HG03064 (cell line): ENCODE results near the gene TMEM45A.
"Not testable (repeated sequence)": the region's sequence is repeated elsewhere in the genome, so short reads cannot be mapped to it uniquely, and the experiment has no call there.

Experiments used
- ATAC-seq: cut with Tn5 transposase; IDR thresholded peaks from one replicate; pipeline ENCODE4 v1.9.1; 2021; ENCODE audit warnings: low read depth; ENCODE audit not compliant: unreplicated experiment

TMEM45A gene

DNA sequence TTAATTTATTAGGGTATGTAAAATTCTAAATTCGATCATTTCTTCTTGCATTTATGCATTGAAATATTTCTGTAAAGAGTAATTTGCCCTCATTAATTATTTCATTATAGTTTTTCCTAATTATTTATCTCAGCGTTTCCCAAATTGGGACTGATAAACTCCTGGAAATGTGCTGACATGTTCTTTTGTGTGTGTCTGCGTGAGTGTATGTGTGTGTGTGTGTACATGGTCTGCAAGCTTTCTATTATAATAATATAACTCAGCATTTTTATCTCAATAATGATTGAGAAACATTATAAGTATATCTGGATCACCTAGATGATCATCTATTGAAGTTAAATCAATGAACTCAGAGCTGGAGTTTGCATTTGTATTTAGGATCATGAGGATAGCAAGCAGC lies 38.7 kb downstream of the TMEM45A start:
- ATAC-seq: no peak

DNA sequence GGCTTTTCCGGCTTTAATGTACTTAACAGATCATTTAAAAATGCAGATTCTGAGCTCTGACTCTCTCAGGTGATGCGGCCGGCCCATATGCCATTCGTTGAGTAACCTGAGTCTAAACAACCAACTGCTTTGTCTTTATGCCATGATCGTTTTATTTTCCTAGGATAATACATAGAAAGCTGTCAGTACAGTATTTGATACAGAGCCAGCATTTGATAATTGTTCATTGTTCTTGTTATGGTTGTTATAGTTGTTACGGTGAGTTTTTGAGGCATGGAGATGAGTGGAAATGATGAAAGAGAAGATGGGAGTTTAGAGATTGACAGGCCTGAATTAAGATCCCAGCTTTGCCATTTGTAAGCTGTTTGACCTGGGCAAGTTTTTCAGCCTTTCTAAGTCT lies 40.0 kb downstream of the TMEM45A start:
- no peak for ATAC-seq

DNA sequence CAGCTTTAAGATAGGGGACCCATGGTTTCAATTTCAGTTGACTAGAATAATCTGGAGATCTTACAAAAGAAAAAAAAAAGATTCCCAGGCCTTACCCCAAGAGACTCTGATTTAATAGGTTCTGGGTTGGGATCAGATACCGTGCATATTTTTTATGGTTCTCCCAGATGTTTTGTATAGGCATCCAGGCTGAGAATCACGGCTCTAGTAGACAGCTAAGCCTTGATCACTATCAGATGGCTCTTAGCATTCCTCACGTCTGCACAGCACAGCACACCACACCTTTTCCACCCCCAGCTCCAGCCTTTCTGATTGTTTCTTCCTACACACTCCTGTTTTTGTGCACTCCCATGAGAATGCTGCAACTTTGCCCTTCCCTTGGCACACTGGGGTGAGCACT lies 40.8 kb downstream of the TMEM45A start:
- no peak for ATAC-seq

DNA sequence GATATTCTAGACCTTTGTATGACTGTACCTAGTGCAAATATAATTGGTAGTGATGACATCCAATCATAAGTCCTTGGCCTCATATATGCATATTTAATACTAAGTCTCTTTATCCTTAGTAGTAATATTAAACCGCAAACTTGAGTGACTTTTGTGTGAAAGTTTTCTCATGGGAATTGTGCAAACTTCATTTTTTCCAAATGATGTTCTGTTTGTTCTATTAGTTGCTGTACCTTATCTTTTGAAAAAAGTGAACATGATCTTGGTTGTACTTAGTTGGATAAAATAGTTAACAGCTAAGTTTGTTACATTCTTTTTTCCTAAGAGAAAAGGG lies 43.2 kb downstream of the TMEM45A start:
- no peak for ATAC-seq

DNA sequence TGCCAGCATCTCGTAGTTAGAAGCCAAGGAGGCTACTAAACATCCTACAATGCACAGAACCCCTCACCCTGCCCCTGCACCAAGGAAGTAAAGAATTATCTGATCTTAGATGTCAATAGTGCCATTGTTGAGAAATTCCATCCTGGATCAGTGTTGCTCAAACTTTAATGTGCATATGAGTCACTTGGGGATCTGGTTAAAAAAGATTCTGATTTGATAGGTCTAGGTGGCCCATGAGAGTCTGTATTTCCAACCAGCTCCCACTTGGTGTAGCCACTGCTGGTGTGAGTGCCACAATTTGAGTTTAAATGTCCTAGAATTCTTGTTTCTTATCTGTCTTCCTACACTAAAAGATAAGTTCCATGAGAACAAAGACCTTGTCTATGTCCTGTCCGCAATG lies 43.7 kb downstream of the TMEM45A start:
- no peak for ATAC-seq

DNA sequence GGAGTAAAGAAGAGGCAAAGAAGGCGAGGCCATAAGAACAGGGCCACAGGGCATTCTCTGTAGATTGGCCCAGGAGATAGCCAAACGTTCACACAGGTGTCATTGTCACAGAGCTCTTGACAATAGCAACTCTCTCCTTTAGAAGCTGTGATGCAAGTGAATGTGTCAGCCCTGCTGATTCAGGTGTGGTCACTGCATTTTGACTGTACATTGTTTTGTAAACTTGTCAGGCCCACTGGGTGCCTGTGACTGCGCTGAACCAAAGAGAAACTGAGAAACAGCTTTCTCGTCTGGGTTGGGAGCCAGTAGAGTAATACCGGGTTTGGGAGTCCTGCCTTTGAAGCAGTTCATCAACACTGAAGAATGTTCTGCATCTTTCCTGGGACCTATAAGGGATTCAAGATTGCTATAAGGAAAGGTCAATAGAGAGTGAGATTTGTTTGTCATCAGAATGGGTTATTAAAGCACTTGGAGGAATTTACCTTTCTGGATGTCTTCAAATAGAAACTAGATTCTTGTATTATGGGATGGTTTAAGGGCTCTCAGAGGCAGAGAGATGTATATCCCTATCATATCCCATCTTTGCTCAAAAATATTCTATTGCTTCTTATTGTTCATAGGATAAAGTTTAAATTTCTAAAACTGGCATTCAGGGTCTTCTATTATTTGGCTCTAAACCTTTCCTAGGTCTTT lies 45.4 kb downstream of the TMEM45A start:
- ATAC-seq: no peak

DNA sequence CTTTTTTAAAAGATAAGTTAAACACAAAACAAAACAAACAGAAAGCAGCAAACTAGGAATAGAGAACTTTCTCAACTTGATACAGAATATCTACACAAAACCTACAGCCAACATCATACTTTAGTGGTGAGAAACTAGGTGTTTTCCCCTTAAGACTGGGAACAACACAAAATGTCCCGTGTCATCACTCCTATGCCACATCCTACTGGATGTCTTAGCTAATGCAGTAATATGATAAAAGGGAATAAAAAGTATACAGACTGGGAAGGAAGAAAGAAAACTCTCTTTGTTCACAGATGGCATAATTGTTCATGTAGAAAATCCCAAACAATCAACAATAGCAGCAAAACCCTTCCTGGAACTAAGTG lies 45.9 kb downstream of the TMEM45A start:
- ATAC-seq: no peak

DNA sequence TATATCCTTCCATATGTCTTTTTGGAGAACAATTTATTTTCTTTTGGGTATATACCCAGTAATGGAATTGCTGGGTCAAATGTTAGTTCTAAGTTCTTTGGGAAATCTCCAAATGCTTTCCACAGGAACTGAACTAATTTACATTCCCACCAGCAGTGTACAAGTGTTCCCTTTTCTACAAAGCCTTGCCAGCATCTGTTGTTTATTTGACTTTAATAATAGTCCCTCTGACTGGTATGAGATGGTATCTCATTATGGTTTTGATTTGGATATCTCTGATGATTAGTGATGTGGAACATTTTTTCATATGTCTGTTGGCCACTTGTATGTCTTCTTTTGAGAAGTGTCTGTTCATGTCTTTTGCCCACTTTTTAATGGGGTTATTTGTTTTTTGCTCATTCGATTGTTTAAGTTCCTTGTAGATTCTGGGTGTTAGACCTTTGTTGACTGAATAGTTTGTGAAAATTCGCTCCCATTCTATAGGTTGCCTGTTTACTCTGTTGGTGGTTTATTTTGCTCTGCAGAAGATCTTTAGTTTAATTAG lies 48.4 kb downstream of the TMEM45A start:
- no peak for ATAC-seq

DNA sequence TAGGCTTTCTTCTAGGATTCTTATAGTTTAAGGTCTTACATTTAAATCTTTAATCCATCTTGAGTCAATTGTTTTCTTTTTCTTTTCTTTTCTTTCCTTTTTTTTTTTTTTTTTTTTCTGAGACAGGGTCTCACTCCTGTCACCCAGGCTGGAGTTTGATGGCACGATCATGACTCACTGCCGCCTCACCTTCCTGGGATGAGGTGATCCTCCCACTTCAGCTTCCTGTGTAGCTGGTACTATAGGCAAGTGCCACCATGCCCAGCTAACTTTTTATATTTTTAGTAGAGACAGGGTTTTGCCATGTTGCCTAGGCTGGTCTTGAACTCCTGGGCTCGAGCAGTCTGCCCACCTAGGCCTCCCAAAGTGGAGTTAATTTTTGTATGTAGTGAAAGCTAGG lies 49.0 kb downstream of the TMEM45A start:
- ATAC-seq: not testable (repeated sequence)

DNA sequence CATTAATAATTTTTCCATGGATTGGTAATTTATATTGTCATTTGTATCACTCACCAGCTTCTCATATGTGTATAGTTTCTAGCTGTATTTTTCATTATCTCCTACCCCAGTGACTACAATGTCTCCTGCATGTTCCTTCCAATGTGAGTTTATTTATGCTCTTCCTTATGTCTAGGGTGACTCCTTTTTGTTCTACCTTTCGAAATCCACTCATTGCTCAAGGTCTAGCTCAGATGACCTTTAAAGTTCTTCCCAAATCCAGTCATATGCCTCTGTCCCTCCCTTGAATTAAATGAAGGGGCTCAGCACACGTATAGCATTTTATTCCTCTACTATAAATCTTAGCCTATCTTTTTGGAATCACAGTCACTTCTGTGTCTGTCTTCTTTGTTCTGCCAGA lies 53.0 kb downstream of the TMEM45A start:
- no peak for ATAC-seq

DNA sequence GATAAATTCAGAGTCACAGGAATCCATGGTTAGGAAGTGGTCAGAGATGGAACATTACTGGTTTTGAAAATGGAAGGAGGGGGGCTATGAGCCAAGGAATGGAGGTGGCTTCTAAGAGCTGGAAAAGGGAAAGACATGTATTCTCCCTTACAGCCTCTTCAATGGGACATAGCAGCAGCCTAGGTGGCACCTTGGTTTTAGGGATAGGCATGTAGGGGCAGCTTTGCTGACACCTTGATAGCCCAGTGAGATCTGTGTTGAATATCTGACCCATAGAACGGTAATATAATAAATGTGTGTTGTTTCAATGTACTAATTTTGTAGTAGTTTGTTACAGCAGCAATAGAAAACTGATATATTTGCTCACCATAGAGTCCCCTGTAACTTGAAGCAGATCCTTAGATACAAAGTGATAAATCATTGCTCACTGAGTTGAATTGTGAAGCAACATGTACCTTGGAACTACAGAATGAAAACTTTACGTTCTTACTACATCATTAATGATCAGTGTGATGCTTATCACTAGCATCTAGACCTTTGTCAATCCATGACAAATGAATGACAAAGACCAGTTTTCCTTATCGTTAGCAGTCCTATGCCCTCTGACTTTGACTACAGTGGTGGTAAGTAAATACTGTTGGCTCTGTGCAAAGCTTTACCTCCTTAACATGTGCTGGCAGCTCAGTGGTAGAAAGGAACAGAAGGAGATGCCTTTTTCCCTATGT lies 53.8 kb downstream of the TMEM45A start:
- ATAC-seq: no peak

DNA sequence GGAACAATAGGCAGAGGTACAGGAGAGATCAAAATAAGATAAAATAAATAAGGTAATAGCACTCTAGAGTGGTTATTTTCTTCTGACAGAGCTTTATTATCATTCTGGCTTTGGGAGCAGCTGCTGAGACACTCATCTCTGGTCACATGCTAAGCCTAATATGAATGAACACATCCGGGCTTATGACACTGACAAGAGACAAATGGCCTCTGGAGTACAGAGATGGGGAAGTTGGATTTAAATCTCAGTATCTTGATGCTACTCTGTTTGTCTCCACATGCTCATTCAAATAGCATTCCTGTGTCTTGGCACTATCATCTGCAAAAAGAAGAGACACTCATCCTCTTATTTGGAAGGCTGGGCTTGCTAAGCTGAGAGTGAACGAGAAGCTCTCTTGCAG lies 55.6 kb downstream of the TMEM45A start:
- no peak for ATAC-seq

DNA sequence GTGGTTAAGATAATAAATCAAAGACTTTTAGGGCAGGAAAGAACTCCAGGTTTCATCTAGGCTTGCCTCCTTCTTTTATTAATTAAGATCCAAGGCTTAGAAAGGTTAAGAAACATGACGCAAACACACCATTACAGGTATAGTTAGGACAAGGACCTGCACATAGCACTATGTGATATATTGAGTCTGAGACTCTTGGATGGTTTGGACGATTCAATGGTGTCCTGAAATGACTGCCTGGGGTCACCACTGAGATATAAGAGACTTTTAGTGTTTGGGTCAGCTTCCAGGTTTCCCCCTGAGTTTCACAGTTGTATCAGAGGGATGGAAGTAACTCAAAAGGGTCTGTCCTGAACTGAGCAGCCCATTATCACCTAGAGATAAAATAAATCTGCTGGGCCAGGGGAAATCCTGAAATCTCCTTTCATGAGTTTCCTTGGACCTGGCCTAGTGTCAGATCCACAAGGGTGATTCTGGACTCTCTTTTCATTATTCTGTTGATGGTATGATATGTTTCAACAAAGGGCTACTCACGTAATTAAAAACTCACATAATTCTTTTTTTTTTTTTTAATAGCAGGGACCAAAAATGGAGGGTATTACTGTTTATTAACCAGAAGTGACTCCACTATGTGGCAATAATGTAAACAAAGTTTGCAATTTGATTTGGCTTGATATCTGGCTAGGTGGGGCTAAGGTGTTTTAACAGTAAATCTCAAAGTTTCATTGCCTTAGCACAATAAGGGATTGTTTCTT lies 61.4 kb downstream of the TMEM45A start:
- ATAC-seq: no peak

DNA sequence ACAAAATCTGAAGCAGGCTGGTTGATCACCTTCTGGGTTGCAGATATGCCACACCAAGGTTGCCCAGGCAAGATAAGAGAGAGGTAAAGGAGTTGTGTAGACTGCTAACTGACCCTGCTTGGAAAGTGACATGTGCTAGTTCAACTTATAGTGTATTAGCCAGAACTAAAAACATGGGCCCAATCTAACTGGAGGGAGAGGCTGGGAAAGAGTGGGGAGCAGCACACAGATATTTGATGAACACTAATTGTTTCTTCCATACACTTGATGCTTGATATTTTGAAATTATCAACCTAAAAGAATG lies 61.9 kb downstream of the TMEM45A start:
- no peak for ATAC-seq

DNA sequence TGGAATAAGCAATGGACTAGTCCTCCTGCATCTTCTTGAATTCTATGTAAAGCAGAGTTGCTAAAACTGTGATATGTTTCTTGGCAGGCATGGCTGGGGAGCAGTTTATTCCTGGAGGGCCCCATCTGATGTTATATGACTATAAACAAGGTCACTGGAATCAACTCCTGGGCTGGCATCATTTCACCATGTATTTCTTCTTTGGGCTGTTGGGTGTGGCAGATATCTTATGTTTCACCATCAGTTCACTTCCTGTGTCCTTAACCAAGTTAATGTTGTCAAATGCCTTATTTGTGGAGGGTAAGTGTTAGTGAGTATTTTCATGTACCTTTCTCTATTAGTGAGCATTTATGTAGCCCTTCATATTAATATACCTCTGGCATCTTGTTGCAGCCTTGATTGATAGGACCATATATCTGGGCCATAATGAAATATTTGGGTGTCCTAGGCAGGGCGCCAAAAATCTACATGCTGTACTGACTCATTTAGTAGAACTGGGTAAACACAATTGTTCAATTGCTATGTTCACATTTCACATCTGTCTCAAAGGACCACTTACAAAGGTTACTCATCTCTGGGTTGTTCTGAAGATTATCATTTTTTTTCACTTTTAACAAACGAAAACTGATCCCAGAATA lies 64.4 kb downstream of the TMEM45A start:
- no peak for ATAC-seq

DNA sequence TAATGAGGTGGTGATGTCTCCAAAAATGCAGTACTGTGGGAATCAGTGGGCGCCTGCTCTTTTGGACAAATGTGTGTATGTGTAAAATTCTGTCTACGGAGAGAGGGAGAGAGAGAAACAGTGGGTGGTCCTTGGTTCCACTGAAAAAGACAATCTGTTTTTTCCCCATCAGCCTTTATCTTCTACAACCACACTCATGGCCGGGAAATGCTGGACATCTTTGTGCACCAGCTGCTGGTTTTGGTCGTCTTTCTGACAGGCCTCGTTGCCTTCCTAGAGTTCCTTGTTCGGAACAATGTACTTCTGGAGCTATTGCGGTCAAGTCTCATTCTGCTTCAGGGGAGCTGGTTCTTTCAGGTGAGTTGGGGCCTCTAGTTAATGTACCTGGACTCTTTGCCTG lies 65.8 kb downstream of the TMEM45A start:
- ATAC-seq: no peak

DNA sequence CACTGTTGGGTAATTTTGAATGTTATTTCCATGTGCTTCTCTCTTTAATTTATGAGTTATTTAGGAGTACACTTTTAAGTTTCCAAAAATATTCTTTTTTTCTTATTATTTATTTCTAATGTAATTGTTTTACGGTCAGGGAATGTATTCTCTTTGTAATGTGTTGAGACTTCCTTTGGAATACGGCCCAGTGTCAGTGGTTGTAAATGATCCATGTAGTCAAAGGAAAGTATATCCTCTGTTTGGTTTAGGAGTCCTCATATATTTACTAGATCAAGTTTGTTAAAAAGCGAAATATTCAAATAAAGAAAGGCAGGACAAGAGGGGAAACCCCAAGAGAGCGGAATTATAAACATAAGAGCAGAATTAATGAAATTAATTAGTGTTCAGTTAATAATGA lies 68.0 kb downstream of the TMEM45A start:
- no peak for ATAC-seq

DNA sequence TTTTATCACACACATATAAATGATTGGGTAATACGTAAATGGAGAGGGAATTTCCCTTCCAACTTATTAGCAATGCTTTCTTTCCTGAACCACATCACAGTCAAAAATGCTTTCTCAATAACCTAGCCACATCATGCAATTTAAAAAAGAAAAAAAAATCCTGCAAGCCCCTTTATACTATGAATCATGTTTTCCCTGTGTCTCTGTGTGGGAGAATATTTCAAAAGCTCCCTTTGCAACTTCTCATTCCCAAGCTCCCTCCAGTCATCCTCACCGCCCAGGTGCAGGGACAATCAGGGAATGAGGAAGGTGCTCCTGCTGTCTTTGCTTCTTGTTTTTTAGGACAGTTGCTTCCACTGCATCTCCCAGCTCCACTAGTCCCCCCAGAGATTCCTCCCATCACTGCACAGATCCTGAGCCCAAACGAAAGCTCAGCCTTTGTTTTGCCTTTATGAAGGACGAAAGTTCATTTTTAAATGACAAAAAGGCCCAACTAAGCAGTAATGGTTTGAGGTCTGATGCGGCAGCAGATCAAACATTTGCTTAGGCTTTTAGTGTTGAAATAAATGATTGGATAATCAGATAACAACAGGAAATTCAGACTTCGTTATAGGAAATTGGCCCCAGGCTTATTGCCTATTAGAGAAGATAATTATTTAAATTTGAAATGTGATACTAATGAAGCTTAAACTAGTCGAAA lies 69.2 kb downstream of the TMEM45A start:
- no peak for ATAC-seq

DNA sequence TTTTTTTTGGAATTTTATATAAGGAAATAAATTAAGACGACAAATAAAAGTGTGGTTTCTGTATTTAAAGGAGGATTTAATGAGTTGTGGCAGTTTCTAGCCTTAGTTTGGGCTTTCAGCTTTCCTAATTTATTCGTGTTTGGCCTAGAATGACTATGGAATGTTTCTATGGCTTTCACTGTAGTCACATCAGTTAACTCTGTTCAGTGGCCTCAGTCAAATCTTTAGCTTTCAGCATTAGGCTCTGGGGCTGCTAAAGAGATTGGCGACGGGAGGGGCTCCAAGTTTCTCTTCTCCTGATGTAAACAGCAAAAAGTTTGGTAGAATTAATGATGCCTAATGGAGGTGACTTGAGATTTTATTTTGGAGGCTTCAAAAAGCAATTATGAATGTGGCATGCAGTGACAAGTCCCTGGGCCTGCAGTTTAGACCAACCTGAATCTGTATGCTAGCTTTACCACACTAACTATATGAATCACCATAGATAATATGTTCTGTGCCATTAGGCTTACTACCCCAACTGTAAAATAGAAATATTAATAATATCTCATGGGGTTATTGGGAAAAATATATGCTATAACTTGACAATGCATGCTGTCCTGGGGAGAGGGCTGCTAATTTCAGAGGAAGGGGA lies 69.9 kb downstream of the TMEM45A start:
- ATAC-seq: no peak

DNA sequence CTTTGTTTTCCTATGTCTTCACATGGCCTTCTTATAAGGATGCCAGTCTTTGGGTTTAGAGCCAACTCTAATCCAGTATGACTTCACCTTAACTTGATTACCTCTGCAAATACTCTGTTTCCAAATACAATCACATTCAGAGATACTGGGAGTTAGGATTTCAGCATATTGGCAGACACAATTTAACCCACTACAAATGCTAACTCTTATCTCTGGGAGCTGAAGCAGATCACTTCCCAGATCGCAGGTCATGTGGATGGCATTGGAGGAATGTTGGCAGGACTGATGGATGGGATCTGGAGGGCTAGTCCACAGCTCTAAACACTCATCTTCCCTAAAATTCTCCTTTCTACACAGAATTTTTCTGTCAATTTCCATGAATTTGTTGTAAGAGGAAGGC lies 70.8 kb downstream of the TMEM45A start:
- no peak for ATAC-seq
